Activated T-cell treated with anti-CD3 and anti-CD28 coated beads, Interleukin-2, amount 50 U/mL, for 4 hours (primary cell): Measurements from ENCODE around the gene TICRR. TPM values are rescaled to one million over a fixed set of nuclear protein-coding genes. Genes with fewer than 3 reads are reported as not detected.

ENCODE experiments used
- ATAC-seq, 2 donors: fragments of 200-7000 bp; cut with Tn5 transposase; one replicate each; pipeline ENCODE4 v1.10.0; 2021
- DNase-seq: peaks from one replicate; pipeline ENCODE4 v3.0.0-alpha.2; 2020
- H3K27me3 Mint-ChIP-seq: one replicate; pipeline ENCODE4 v1.8.0; 2021; ENCODE audit warnings: low read depth, mixed read lengths
- H3K36me3 Mint-ChIP-seq: one replicate; pipeline ENCODE4 v1.8.0; 2022; ENCODE audit warnings: mixed read lengths; ENCODE audit not compliant: insufficient read depth
- H3K4me1 Mint-ChIP-seq: one replicate; pipeline ENCODE4 v1.8.0; 2021; ENCODE audit warnings: low read depth, mixed read lengths
- H3K4me3 Mint-ChIP-seq: one replicate; pipeline ENCODE4 v1.8.0; 2021; ENCODE audit warnings: mild to moderate bottlenecking, moderate library complexity, mixed read lengths
- H3K9me3 Mint-ChIP-seq: one replicate; pipeline ENCODE4 v1.8.0; 2021; ENCODE audit warnings: mixed read lengths
- total RNA-seq, 3 donors: library from RNA; stranded (reverse); gene quantifications; one replicate each; pipeline ENCODE4 v1.2.1, GENCODE V29; 2021

The TICRR gene
- total RNA-seq, 3 donors from 2014 or later = 3.3 to 5.1 (median 4.5) TPM

DNA sequence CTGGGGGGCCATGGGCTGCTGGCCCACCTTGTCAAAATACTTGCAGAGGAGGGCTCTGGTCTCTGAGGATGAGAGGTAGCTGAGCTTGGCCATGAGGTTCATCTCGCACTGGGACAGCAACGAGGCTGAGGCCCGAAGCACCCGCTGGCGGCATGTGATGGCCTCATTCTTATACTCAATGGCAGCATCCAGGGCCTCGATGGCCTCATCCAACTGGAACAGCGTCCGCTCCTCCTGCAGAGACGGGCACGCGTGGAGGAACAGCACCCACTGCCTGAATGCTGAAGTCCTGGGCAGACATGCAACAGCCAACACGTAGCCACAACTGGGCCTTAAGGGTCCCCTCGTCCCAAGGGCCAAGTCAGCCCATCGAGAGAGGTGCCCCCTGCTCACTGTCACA lies 55.0 kb downstream of the TICRR start:
- no peak for DNase-seq
- peaks cover 3% of the 10 kb centered on the region for H3K27me3 Mint-ChIP-seq
- no peak overlapping the region for H3K4me3 Mint-ChIP-seq

DNA sequence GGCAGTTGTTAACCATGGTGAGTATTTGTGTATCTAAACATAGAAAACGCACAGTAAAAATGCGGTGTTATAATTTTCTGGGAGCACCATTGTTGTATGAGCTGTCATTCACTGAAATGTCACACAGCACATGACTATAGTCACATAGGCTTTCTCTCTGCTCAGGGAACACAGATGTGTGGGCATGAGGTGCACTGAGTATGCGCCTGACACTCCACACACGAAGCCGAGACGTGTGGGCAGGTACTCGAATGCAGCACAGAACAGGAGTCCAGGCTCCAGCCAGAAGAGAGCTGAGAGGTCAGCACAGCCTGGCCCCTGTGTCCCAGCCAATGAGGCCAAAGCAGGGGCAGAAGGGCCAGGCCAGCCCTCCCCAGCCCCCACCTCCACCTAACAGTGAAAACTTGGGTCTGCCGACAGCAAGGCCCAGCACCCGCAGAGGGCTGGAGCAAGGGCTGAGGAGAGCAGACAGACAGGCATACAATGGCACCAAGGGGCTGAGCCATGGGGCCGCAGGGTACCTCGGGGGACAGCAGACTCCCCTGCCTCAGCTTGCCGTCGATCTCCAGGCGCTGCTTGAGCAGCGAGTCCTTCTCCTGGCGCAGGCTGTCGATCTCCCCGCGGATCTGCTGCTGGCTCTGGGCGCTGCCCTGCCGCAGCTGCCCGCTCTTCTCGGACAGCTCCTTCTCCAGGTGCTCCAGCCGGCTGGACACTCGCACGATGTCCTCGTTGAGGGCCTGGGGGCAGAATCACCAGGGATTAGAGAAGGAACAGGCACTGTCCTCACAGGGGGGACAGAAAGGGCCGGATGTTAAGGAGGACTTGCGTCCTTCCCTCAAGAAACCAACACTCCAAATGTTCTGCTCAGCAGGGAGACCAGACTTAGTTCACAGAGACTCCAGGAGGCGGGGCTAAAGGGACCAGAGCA lies 56.0 kb downstream of the TICRR start:
- H3K27me3 Mint-ChIP-seq = peaks cover 3% of the 10 kb centered on the region
- no peak for ATAC-seq
- no peaks in the 10 kb centered on the region for H3K9me3 Mint-ChIP-seq
- peaks cover 2% of the 10 kb centered on the region for H3K36me3 Mint-ChIP-seq
- H3K4me1 Mint-ChIP-seq = no peaks in the 10 kb centered on the region
- no peak overlapping the region for H3K4me3 Mint-ChIP-seq
- DNase-seq = no peak

More for the DNA sequence above, 55.0 kb downstream of the TICRR start:
- Mint-ChIP-seq H3K36me3 (peaks cover 2% of the 10 kb centered on the region), H3K4me1 (no peaks in the 10 kb centered on the region), H3K9me3 (no peaks in the 10 kb centered on the region)
- ATAC-seq = no peak

DNA sequence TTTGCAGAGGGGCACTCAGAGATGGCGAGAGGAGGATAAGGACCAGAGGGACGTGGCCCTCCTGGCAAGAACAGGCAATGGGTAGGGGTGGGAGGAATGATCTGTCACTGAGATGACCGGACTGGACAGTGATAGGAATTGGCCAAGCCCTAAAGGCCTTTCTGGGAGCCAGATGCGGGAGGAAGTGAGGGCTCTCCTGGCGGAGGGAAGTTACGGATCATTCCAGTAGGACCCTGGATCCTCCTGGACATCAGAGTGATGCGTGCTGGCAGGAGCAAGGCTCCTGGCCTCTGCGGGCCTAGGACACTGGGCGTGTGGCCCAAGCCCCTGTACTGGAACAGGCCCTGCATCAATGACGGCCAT lies 56.6 kb downstream of the TICRR start:
- H3K36me3 Mint-ChIP-seq = peaks cover 2% of the 10 kb centered on the region
- DNase-seq (no peak), ATAC-seq (no peak)

DNA sequence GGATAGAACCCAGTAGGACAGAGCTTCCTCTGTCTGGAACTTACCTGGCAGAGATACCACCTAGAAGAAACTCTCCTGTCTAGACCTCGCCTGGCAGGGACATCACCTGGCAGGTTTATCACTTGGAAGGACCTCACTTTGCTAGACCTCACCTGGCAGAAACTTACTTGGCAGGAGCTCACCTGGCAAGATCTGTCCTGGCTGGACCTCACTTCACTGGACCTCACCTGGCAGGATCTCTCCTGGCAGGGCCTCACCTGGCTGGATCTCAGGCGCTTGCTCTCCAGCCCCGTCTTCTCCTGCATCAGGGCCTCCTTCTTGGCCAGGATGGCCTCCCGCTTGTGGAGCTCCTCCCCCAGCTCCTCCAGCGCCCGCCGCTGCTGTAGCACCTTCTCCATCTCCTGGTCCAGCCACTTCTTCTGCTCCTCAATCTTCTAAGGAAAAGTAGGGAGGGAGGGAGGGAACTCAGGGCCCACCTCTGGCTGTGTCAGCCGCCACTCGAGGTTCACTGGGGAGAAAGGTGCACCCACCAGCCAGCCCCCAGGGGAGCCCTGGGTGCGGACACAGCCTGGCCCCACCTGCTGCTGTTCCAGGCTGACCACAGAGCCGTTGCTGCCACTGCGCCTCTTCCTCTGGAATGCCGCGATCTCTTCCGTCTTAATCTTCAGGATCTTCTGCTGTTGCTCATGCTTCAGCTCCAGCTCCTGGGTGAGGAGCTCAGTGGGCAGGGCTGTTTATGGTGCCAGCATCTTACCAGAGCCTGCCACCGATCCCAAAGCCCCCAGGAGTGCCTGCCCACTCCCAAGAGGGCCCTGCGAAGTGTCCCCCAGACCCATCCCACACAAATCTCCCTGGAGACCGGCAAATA lies 57.5 kb downstream of the TICRR start:
- Mint-ChIP-seq H3K27me3 (peaks cover 3% of the 10 kb centered on the region), H3K36me3 (peaks cover 2% of the 10 kb centered on the region), H3K4me3 (no peak overlapping the region), H3K9me3 (no peaks in the 10 kb centered on the region), H3K4me1 (no peaks in the 10 kb centered on the region)
- ATAC-seq = no peak
- no peak for DNase-seq

More for the DNA sequence above, 56.6 kb downstream of the TICRR start:
- Mint-ChIP-seq H3K4me3 (no peak overlapping the region), H3K9me3 (no peaks in the 10 kb centered on the region), H3K27me3 (peaks cover 3% of the 10 kb centered on the region), H3K4me1 (no peaks in the 10 kb centered on the region)

DNA sequence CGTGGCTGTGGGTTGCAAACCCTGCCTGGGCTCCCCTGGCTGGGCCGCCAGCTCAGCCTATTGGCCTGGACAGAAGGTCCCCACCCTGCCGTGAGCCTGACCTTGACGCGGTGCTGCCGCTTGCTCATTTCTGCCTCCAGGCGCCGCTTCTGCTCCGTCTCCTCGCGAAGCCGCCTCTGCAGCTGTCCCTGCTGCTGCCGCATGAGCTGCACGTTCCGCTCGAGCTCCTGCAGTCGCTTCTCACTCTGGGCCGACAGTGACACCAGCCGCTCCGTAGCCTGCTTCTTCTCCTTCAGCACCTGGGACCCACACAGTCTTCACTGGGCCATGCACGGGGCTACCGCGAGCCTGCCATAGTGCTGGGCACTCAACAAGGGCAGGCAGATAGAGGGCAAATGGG lies 58.3 kb downstream of the TICRR start:
- no peaks in the 10 kb centered on the region for H3K4me1 Mint-ChIP-seq
- ATAC-seq (no peak), DNase-seq (no peak)
- H3K36me3 Mint-ChIP-seq = no peaks in the 10 kb centered on the region
- peaks cover 3% of the 10 kb centered on the region for H3K27me3 Mint-ChIP-seq
- no peak overlapping the region for H3K4me3 Mint-ChIP-seq
- H3K9me3 Mint-ChIP-seq = no peaks in the 10 kb centered on the region

DNA sequence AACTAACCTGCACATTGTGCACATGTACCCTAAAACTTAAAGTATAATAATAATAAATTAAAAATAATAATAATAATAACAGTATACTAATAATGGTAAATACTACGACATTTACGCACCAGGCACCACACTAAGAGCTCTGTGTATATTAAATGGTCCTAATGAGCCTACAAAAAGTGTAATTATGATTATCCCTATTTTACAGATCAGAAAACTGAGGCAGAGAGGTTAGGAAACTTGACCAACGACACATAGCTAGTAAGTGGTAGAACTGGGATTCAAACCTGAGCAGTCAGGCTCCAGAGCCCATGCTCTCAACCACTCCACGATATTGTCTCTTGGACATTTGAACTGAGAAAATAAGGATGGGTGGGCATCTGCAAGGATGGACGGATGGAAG lies 65.0 kb downstream of the TICRR start:
- no peaks in the 10 kb centered on the region for H3K36me3 Mint-ChIP-seq
- H3K4me1 Mint-ChIP-seq = no peaks in the 10 kb centered on the region
- H3K9me3 Mint-ChIP-seq = no peaks in the 10 kb centered on the region
- ATAC-seq (no peak), DNase-seq (no peak)
- H3K27me3 Mint-ChIP-seq = peaks cover 2% of the 10 kb centered on the region
- H3K4me3 Mint-ChIP-seq = no peak overlapping the region

DNA sequence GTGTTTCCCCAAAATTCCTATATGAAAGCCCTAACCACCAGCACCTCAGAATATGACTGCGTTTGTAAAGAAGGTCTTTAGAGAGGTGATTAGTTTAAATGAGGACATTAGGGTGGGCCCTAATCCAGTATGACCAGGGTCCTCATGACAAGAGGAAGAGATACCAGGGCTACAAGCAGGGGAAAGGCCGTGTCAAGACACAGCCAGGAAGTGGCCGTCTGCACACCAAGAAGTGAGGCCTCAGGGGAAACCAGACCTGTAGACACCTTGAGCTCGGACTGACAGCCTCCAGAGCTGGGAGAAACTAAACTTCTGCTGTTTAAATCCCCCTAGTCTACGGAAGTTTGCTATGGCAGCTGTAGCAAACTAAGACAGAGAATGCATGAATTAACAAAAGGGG lies 65.8 kb downstream of the TICRR start:
- peak overlapping the region; percentile 3 for H3K4me3 Mint-ChIP-seq
- no peaks in the 10 kb centered on the region for H3K9me3 Mint-ChIP-seq
- H3K4me1 Mint-ChIP-seq = no peaks in the 10 kb centered on the region
- ATAC-seq (no peak), DNase-seq (no peak)
- peaks cover 2% of the 10 kb centered on the region for H3K27me3 Mint-ChIP-seq
- H3K36me3 Mint-ChIP-seq = no peaks in the 10 kb centered on the region

DNA sequence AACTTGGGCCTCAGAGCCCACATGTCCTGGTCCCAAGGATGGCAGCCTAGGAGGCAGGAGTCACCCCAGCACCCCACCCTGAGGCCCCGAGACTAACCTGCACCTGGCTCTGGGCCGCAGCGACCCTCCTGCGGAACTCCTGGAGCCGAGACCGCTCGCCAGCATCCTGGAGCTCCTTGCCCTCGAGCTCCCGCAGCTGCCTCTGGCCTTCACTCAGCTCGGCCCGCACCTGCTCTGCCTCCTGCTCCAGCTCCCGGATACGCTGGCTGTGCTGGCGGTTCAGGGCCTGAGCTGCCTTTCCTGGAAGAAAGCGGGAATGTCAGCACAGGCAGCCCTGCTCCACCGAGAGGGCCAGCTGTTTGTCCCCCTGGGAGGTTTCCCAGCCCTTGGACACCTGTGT lies 66.8 kb downstream of the TICRR start:
- H3K4me3 Mint-ChIP-seq = no peak overlapping the region
- no peak for ATAC-seq
- DNase-seq = no peak
- peaks cover 2% of the 10 kb centered on the region for H3K27me3 Mint-ChIP-seq
- H3K9me3 Mint-ChIP-seq = no peaks in the 10 kb centered on the region
- H3K4me1 Mint-ChIP-seq = no peaks in the 10 kb centered on the region
- H3K36me3 Mint-ChIP-seq = no peaks in the 10 kb centered on the region

DNA sequence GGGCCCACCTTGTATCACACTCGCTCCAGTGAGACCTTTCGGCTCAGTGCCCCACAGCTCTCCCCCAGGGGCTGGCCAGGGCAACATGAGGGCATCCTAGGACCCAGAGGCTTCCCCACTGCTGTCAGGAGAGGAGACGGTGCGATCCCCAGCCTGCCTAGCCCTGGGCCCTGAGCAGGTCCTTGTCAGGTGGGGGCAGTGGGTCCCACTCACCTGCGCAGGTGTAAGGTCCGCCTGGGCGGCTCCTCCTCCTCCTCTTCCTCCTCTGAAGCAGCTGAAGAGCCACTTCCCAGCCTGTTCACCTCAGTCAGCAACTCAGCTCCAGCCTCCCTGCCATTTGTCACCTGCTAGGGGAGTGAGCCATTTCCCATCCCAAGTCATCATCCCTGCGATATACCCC lies 70.4 kb downstream of the TICRR start:
- no peaks in the 10 kb centered on the region for H3K27me3 Mint-ChIP-seq
- no peak overlapping the region for H3K4me3 Mint-ChIP-seq
- H3K9me3 Mint-ChIP-seq = no peaks in the 10 kb centered on the region
- H3K36me3 Mint-ChIP-seq = no peaks in the 10 kb centered on the region
- ATAC-seq (no peak), DNase-seq (no peak)
- no peaks in the 10 kb centered on the region for H3K4me1 Mint-ChIP-seq

DNA sequence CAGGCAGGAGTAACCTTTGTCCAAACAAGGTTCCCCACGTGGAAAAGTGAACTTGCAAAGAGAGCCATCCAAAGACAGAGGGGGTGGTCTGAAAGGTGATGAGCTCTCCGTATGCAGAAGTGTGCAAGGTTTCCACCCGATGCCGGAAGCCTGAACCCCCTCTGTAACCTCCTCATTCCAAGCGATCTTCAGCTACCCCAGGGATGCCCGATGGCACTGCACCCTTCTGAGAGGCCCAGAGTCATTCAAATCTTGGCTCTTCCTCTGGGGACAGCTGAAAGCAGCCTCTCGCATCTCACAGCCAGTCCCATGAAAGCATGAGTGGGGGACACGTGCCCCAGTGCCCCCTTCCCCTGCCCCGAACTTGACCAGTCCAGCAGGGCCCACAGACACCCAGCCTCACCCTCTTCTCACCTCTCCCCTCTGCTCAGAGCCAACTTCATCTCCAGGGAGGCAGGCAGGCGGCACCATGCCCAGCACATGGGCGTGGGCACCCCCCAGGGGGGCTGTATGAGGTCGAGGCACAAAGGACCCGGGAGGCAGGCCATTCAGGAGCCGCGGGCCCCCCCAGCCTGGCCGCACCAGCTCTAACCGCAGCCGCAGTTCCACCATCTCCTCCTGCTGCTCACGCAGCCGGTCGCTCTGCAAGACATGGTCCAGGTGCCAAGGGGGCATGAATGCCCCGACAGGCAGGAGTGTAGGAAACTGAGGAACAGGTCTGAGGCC lies 71.3 kb downstream of the TICRR start:
- no peak overlapping the region for H3K4me3 Mint-ChIP-seq
- H3K27me3 Mint-ChIP-seq = peaks cover 2% of the 10 kb centered on the region
- no peaks in the 10 kb centered on the region for H3K4me1 Mint-ChIP-seq
- H3K36me3 Mint-ChIP-seq = no peaks in the 10 kb centered on the region
- ATAC-seq = peak in 1 of 2 donors; percentile 17
- DNase-seq = no peak
- no peaks in the 10 kb centered on the region for H3K9me3 Mint-ChIP-seq

DNA sequence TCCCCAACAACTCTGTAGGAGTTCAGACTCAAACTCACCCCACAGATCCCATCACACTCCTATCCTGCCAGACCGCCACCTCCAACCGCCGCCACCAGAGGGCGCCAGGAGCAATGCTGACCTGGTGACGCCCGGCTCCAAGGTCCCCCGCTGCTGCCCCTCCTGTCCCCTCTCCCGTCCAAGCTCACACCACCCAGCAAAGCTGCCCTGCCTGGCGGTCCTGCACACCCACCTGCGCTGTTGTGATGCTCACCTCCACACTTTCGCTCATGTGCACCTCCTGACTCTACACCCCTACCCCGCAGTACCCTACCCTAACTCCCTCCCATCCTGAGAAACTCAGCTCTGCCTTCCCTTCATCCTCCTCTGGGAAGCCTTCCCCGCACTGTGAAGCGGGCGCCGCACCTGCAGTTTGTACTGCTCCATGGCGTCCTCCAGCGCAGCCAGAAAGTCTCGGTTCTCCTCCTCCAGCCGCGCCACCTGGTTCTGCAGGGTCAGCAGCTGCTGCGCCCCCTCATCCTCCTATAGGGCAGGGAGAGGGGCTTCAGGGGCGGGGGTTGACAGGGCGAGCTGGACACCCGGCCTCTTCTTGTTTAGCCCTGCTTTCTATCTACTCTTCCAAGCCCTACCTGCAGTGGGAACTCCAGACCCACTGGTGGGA lies 72.1 kb downstream of the TICRR start:
- H3K36me3 Mint-ChIP-seq = no peaks in the 10 kb centered on the region
- peaks cover 9% of the 10 kb centered on the region for H3K27me3 Mint-ChIP-seq
- ATAC-seq (peak; percentile 55 to 62), DNase-seq (peak; percentile 52)
- no peaks in the 10 kb centered on the region for H3K4me1 Mint-ChIP-seq
- H3K4me3 Mint-ChIP-seq = no peak overlapping the region
- no peaks in the 10 kb centered on the region for H3K9me3 Mint-ChIP-seq

DNA sequence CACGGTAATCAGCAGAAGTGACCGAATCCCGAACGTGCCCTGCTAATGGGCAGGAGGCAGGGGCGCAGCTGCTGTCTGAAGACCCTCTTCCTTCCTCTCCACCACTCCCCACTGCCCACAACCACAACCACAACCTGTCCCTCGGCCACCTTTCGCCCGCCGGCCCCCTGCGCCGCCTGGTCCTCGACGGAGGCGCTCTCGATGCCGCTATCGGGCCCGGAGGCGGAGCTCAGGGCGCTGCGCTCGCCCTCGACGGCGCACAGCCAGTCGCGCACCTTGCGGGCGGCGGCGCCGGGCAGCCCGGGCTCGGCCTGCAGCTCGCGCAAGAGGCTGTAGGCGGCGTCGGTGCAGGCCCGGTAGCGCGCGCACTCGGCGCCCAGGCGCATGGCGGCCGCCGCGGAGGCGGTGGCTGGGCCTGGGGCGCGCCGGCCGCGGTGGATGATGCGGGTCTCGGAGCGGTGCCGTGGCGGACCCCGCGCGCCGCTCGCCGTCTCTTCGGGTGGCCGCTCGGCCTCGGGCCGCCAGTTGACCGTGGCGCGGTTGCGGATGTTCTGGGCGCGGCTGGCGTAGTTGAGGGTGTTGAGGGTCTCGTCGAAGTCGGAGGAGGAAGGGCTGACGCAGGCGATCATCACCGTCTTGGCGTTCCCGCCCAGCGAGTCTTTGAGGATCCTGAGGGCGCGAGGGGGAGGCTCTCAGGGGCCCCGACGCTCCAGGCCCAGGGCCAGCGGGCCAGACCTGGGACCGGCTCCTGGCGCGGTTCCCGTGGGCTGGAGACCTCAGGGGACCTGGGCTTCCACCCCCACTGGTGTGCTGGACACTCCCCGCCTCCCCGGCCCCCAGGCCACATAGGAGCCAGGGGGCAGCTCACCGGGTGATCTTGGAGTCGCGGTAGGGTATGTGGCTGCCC lies 73.1 kb downstream of the TICRR start:
- H3K4me1 Mint-ChIP-seq = no peaks in the 10 kb centered on the region
- no peaks in the 10 kb centered on the region for H3K9me3 Mint-ChIP-seq
- H3K27me3 Mint-ChIP-seq = peaks cover 15% of the 10 kb centered on the region
- no peak overlapping the region for H3K4me3 Mint-ChIP-seq
- no peaks in the 10 kb centered on the region for H3K36me3 Mint-ChIP-seq
- ATAC-seq (no peak), DNase-seq (no peak)

DNA sequence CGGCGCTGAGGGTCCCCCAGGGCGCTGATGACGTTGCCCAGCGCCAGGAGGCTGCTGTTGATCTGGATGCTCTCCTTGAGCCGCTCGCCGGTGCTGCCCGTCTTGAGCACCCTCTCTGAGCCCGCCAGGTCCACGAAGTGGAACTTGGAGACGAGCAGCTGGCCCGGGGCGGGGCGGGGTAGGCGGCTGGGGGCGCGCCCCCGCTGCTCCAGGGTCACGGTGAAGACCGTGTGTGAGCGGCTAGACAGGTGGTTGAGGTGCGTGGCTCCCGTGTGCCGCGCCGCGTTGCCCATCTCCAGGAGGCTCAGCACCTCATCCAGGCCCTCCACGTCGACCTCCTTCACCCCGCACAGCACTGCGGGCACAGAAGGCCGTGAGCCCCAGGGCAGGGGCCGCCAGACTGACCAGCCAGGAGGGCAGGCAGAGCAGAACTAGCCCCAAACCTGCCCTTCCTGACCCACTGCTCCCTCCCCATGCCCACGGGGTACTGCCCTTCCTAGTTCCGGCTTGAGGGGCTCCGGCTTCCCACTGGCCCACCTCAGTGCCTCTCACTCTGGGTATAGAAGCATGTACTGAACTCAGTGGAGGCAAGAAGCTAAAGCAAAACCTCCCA lies 73.8 kb downstream of the TICRR start:
- Mint-ChIP-seq H3K4me1 (no peaks in the 10 kb centered on the region), H3K27me3 (peaks cover 22% of the 10 kb centered on the region), H3K9me3 (no peaks in the 10 kb centered on the region), H3K36me3 (no peaks in the 10 kb centered on the region), H3K4me3 (no peak overlapping the region)
- no peak for DNase-seq
- ATAC-seq = no peak
